GM23248 (cell line): ENCODE results near the gene ZMAT5. TPM values are rescaled to one million over a fixed set of nuclear protein-coding genes. Genes with fewer than 3 reads are reported as not detected.

Experiments
- DNase-seq: peaks from one replicate; pipeline ENCODE4 v3.0.0-alpha.2; 2015
- H2AFZ ChIP-seq: fragments of 200-600 bp; sonication (generic); 2 replicates; pipeline ENCODE4 v1.6.1; 2016; ENCODE audit warnings: antibody characterized with exemption
- H3F3A ChIP-seq: fragments of 200-600 bp; sonication (generic); 2 replicates; pipeline ENCODE4 v1.6.1; 2016; ENCODE audit warnings: mild to moderate bottlenecking, antibody characterized with exemption, mixed run types; ENCODE audit not compliant: insufficient read depth
- H3K27ac ChIP-seq: fragments of 200-600 bp; sonication (generic); 2 replicates; pipeline ENCODE4 v1.5.1; 2016; ENCODE audit warnings: mild to moderate bottlenecking
- H3K27me3 ChIP-seq: fragments of 200-600 bp; sonication (generic); replicated peaks from 2 replicates; pipeline ENCODE4 v1.6.1; 2016; ENCODE audit warnings: mild to moderate bottlenecking; ENCODE audit not compliant: insufficient read depth
- H3K36me3 ChIP-seq: fragments of 200-600 bp; sonication (generic); 2 replicates; pipeline ENCODE4 v1.6.1; 2016; ENCODE audit warnings: low read depth, mild to moderate bottlenecking
- H3K4me1 ChIP-seq: fragments of 200-600 bp; sonication (generic); 2 replicates; pipeline ENCODE4 v1.6.1; 2016; ENCODE audit warnings: mild to moderate bottlenecking; ENCODE audit not compliant: insufficient read depth
- H3K4me2 ChIP-seq: fragments of 200-600 bp; sonication (generic); one replicate; pipeline ENCODE4 v1.6.1; 2016; ENCODE audit warnings: mild to moderate bottlenecking; ENCODE audit not compliant: unreplicated experiment
- H3K4me3 ChIP-seq: fragments of 200-600 bp; sonication (generic); 2 replicates; pipeline ENCODE4 v1.5.1; 2016; ENCODE audit warnings: mild to moderate bottlenecking
- H3K79me2 ChIP-seq: fragments of 200-600 bp; sonication (generic); 2 replicates; pipeline ENCODE4 v1.6.1; 2016; ENCODE audit warnings: mild to moderate bottlenecking; ENCODE audit not compliant: insufficient read depth
- H3K9ac ChIP-seq: fragments of 200-600 bp; sonication (generic); 2 replicates; pipeline ENCODE4 v1.6.1; 2016; ENCODE audit warnings: mild to moderate bottlenecking
- H3K9me2 ChIP-seq: fragments of 200-600 bp; sonication (generic); 2 replicates; pipeline ENCODE4 v1.6.1; 2016; ENCODE audit warnings: mixed run types, mild to moderate bottlenecking, moderate library complexity; ENCODE audit not compliant: insufficient read depth
- H3K9me3 ChIP-seq: fragments of 200-600 bp; sonication (generic); one replicate; pipeline ENCODE4 v1.6.1; 2017; ENCODE audit warnings: low read depth
- H4K20me1 ChIP-seq: fragments of 200-600 bp; sonication (generic); 2 replicates; pipeline ENCODE4 v1.6.0; 2016; ENCODE audit not compliant: insufficient read depth
- EZH2 ChIP-seq: fragments of 200-600 bp; sonication (generic); IDR thresholded peaks from 2 replicates; pipeline ENCODE4 v1.6.1; 2018; ENCODE audit warnings: antibody characterized with exemption, mild to moderate bottlenecking; ENCODE audit not compliant: insufficient read depth, poor library complexity, severe bottlenecking
- EZH2phosphoT487 ChIP-seq: fragments of 200-600 bp; sonication (generic); IDR thresholded peaks from 2 replicates; pipeline ENCODE4 v1.6.1; 2018; ENCODE audit warnings: antibody characterized with exemption, moderate library complexity, mild to moderate bottlenecking, low read depth; ENCODE audit not compliant: insufficient read depth
- WGBS, 2 experiments: methylation state at CpG; one replicate each; pipeline ENCODE4 v1.1.6; 2015 to 2017; ENCODE audit warnings: low lambda C conversion rate in 2 of 2, low coverage in 1 of 2; ENCODE audit errors: missing lambda C conversion rate in 2 of 2; 5-methylcytosine and 5-hydroxymethylcytosine counted together
- in situ Hi-C: fragments of 300-500 bp; cut with MboI; formaldehyde crosslinking; loops from 2 replicates; pipeline ENCODE4 v1.15.0; 2020
- polyA plus RNA-seq: library from polyadenylated mRNA; unstranded; fragments of >200 nt; fragmentation: Nextera tagmentation; extraction: Ambion mirVana; gene quantifications from 2 replicates; pipeline ENCODE4 v1.2.1, GENCODE V29; 2016
- total RNA-seq: library from RNA; depleted of rRNA; stranded (reverse); fragments of >200 nt; shearing (Covaris generic); gene quantifications from 2 replicates; pipeline ENCODE4 v1.2.3, GENCODE V29; 2014

ZMAT5 gene
- total and polyA plus RNA-seq, 2 experiments from 2014 or later, result 11.3 to 35.8 TPM

DNA sequence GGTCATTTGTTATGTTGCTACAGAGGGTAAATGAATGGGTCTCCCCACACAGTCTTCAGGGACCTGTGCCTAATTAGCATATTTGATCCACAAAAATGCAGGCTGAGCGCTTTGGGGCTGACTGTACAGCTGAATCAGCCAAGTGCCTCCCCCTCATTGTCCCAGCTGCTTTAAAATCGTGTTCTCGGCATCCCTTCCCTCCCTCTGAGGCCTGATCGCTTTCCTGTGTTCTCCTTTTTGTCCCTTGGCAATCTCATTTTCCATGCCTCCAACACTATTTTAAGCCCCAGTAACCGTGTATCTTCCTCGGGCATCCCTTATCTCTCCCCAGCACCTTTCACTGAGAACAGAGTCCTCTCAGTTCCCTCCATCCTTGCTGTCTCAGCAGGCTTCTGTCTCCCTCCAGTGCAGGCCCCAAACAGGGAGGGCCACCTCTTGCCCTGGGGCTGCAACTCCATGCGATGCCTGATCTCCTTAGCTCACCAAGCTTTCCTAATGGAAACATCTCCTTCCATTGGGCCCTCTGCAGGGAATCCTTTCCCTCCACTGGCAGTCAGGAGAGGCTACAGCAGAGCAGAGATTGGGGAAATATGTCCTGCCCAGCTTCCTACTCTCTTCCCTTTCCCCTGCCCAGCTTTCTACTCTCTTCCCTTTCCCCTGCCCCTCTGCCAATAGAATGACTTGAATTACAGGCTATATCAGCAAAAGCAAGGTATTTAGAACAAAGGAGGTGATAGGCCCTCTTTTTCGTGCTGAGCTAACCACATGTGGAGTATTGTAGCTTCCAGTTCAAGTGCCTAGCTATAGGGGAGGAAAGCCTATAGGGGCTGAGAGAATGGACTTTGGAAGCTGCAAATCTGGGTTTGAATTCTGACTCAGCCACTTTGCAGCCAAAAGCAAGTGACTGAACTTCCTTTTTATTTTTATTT, 14.2 kb upstream of the ZMAT5 start:
- peak overlapping the region; percentile 77 for H3K4me2 ChIP-seq
- peak overlapping the region; percentile 81 for H2AFZ ChIP-seq
- H3K79me2 ChIP-seq, result no peaks in the 10 kb centered on the region
- H3K27me3 ChIP-seq, result no peaks in the 10 kb centered on the region
- no peaks in the 10 kb centered on the region for H3K36me3 ChIP-seq
- TF ChIP-seq EZH2phosphoT487, result no peak
- no peak for TF ChIP-seq EZH2
- peaks cover 34% of the 10 kb centered on the region for H3F3A ChIP-seq
- peak overlapping the region; percentile 91 for H3K27ac ChIP-seq
- H3K9me3 ChIP-seq, result no peaks in the 10 kb centered on the region
- H4K20me1 ChIP-seq, result no peaks in the 10 kb centered on the region
- peak overlapping the region; percentile 76 for H3K9ac ChIP-seq
- H3K4me3 ChIP-seq, result peak overlapping the region; percentile 46
- in situ Hi-C loops, result no loop called here
- WGBS, 2 experiments, result 4 to 7% methylated on average over 8 of the region's 8 CpGs
- no peaks in the 10 kb centered on the region for H3K9me2 ChIP-seq
- peaks cover 41% of the 10 kb centered on the region for H3K4me1 ChIP-seq
- peak; percentile 93 for DNase-seq

DNA sequence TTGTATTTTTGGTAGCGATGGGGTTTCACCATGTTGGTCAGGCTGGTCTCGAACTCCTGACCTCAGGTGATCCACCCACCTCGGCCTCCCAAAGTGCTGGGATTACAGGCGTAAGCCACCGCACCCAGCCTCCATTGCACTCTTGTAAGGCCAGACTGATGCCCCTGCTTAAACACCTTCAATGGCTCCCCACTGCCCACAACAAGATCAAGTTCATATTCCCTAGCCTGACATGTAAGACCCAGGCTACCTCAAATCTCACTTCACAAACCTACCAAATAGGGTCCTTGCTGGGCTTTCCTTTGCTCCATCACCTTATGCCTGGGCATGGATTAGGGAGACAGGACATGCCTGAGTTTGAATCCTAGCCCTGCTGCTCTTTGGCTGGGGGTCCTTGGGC, 13.4 kb upstream of the ZMAT5 start:
- Histone ChIP-seq H4K20me1 (no peaks in the 10 kb centered on the region), H3K4me1 (peaks cover 41% of the 10 kb centered on the region), H3F3A (peaks cover 34% of the 10 kb centered on the region), H2AFZ (no peak overlapping the region), H3K27ac (peak overlapping the region; percentile 91; the same call in 1 of the 2 replicates), H3K9ac (no peak overlapping the region), H3K36me3 (no peaks in the 10 kb centered on the region), H3K27me3 (no peaks in the 10 kb centered on the region), H3K79me2 (no peaks in the 10 kb centered on the region), H3K4me2 (peak overlapping the region; percentile 77), H3K9me3 (no peaks in the 10 kb centered on the region), H3K9me2 (no peaks in the 10 kb centered on the region), H3K4me3 (no peak overlapping the region)
- TF ChIP-seq EZH2phosphoT487 (no peak), EZH2 (no peak)
- DNase-seq, result no peak
- in situ Hi-C loops, result no loop called here
- 98 to 99% methylated on average over 5 of the region's 5 CpGs for WGBS, 2 experiments

DNA sequence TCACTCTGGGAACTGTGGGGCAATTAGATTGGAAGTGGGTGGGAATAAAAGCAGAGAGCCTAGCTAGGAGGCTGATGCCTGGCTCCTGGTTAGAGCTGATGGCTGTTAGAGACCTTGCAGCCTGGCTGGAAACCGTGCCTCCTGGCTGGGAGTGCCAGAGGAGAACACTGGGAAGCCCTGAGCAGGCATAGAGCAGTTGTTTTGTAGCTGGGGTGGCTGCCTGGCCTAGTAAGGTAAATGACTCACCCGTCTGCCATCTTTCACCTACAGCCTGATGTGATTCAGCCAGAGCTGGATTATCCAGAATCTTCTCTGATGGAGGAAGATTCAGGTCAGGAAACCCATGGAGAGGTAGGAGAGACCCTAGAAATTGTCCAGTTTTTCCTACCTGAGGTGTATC, 6.4 kb upstream of the ZMAT5 start:
- H3K27me3 ChIP-seq, result no peaks in the 10 kb centered on the region
- no peak for TF ChIP-seq EZH2
- TF ChIP-seq EZH2phosphoT487, result no peak
- no peaks in the 10 kb centered on the region for H3K9me3 ChIP-seq
- H3K9me2 ChIP-seq, result no peaks in the 10 kb centered on the region
- H3K36me3 ChIP-seq, result peaks cover 9% of the 10 kb centered on the region; the same call in 1 of the 2 replicates
- in situ Hi-C loops, result no loop called here
- 74 to 92% methylated on average over 2 of the region's 2 CpGs for WGBS, 2 experiments
- peak overlapping the region; percentile 2; the same call in 1 of the 2 replicates for H3K9ac ChIP-seq
- H3K4me3 ChIP-seq, result no peak overlapping the region
- no peak overlapping the region for H3K4me2 ChIP-seq
- peak overlapping the region; percentile 45 for H3K27ac ChIP-seq
- H3K79me2 ChIP-seq, result peaks cover 18% of the 10 kb centered on the region
- no peaks in the 10 kb centered on the region for H4K20me1 ChIP-seq
- peaks cover 23% of the 10 kb centered on the region for H3K4me1 ChIP-seq
- peak overlapping the region; percentile 45; the same call in 1 of the 2 replicates for H2AFZ ChIP-seq
- peaks cover 25% of the 10 kb centered on the region for H3F3A ChIP-seq
- DNase-seq, result peak; percentile 69

DNA sequence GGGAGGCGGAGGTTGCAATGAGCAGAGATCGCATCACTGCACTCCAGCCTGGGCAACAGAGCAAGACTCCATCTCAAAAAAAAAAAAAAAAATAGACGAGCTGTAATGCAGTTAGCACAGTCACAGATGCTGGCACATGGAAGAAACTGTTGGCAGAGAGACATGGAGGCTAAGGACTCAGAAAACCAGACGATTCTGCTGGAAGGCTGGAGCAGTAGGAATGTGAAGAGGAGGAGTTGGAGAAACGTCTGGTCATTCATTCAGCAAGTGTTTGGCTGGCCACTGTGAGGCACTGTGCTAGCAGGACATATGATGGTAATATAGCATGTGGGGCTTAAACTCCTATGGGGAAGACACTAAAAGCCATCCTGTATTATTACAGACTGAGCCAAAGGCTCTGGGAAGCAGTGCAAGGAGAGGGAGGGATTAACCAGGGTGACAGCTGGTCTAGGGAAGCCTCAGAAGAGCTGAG, 5.4 kb upstream of the ZMAT5 start:
- no peak overlapping the region for H3K4me2 ChIP-seq
- peaks cover 24% of the 10 kb centered on the region for H3K4me1 ChIP-seq
- no peak for TF ChIP-seq EZH2phosphoT487
- no peak for TF ChIP-seq EZH2
- peaks cover 9% of the 10 kb centered on the region; the same call in 1 of the 2 replicates for H3K36me3 ChIP-seq
- no peaks in the 10 kb centered on the region for H3K9me2 ChIP-seq
- no peaks in the 10 kb centered on the region for H3K27me3 ChIP-seq
- no peak overlapping the region for H3K4me3 ChIP-seq
- DNase-seq, result peak; percentile 92
- 34 to 39% methylated on average over 5 of the region's 5 CpGs for WGBS, 2 experiments
- peaks cover 25% of the 10 kb centered on the region for H3F3A ChIP-seq
- H3K27ac ChIP-seq, result peak overlapping the region; percentile 48
- in situ Hi-C loops, result no loop called here
- H2AFZ ChIP-seq, result no peak overlapping the region
- H4K20me1 ChIP-seq, result no peaks in the 10 kb centered on the region
- no peak overlapping the region for H3K9ac ChIP-seq
- no peaks in the 10 kb centered on the region for H3K9me3 ChIP-seq
- peaks cover 28% of the 10 kb centered on the region for H3K79me2 ChIP-seq
